SIG-M5 (cell line): ENCODE measurements around the gene SMIM35.
"Not testable (repeated sequence)": the region's sequence is repeated elsewhere in the genome, so short reads cannot be mapped to it uniquely, and the experiment has no call there.

Experiments
- DNase-seq: peaks from one replicate; lab custom pipeline; 2025; lab: John Stamatoyannopoulos, UW

Gene SMIM35

DNA sequence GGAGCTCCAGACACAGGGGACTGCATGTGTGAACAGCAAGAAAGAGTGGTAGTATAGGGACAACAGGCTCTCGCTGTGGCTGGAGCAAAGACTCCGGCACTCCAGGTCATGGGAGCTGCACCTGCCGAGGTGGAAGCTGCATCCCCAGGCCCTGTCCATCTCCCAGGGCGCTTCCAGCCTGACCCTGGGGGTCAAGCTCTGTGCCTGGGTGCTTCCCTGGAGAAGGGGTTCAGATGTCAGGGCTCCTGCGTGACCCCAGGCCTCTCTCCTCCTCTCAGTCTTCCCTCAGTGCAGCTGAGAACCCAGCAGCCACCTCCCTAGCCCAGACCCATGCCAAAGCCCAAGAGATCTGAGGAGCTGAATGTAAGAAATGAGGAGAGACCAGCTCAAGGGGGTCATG is 6.5 kb downstream of the SMIM35 start:
- no peak for DNase-seq

DNA sequence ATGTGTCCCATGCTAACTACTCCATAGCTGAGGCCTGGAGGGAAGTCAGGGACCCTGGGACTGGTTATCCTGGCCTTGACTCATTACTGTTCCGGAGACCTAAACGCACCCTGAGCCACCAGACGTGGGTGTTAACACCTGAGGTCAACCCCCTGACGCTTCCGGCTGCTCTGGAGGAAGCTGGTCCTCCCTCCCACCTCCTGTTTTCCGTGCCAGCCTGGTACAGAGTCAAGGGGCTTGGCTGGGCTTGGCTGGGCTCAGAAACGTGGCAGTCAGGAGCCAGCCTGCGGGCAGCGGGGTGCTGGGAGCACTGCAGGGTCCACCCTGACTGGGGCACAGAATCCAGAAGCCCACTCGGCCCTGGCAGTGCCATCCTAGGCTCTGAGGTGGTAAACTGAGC is 7.3 kb downstream of the SMIM35 start:
- no peak for DNase-seq

DNA sequence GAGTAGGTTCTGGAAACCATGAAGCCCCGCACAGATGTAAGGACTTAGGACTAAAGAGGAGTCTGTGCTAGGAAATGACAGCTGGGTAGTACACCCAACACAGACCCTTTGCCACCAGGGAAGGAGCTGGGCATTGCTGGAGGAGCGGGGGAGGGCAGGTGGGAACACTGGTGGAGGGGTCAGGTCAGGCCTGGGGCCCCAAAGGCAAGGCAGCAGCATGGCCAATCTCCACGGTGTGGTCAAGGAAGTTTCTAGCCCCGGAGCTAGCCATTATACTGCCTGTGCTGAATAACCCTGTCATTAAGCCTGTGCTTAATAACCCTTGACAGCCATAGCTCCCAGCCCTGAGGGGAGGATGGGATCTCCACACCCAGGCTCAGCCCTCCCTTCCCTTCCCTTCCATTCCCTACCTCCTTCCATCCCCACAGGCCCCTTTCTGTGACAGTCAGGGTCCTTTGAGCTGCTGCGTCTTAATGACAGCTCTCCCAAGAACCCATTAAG is 7.8 kb downstream of the SMIM35 start:
- DNase-seq = no peak

DNA sequence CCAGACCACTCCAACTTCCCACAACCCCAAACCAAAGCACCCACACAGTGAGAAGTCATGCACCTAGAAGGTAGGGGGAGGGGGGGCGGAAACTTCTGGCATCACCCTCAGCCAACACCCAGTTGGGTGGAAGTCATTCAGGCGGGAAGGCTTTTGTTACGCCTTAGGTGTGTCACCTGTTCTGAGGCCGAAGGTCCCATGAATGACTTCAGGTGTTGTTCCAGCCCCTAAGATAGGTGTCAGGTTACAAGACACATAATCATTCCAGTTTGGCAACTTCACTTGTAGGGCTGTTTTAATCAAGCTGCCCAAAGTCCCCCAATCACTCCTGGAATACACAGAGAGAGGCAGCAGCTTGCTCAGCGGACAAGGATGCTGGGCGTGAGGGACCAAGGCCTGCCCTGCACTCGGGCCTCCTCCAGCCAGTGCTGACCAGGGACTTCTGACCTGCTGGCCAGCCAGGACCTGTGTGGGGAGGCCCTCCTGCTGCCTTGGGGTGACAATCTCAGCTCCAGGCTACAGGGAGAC is 9.9 kb downstream of the SMIM35 start, which contains the start of gene TMPRSS4:
Gene TMPRSS4, plus strand, starts transcription at position 325 of the 528 bp plus-strand sequence. CDS start 225 bp downstream, outside the sequence.
- no peak for DNase-seq

DNA sequence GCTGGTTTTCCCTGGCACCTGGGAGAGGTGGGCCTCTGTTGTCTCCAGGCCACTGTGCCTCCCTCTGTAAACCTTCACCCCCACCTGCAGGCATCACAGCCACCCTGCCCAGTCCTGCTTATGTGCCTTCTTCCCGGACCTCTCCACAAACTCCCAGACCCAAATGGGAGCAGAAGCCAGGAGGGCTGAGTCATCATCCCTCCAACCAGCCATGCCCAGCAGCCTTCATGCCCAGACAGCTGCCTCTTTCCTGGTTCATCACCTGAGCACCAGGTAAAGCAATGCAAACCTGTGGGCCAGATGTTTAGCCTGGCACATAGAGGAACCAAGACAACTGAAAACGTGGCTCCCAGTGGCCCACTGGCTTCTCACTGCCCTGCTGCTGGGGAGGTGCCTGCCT is 12.0 kb downstream of the SMIM35 start:
- DNase-seq = no peak

DNA sequence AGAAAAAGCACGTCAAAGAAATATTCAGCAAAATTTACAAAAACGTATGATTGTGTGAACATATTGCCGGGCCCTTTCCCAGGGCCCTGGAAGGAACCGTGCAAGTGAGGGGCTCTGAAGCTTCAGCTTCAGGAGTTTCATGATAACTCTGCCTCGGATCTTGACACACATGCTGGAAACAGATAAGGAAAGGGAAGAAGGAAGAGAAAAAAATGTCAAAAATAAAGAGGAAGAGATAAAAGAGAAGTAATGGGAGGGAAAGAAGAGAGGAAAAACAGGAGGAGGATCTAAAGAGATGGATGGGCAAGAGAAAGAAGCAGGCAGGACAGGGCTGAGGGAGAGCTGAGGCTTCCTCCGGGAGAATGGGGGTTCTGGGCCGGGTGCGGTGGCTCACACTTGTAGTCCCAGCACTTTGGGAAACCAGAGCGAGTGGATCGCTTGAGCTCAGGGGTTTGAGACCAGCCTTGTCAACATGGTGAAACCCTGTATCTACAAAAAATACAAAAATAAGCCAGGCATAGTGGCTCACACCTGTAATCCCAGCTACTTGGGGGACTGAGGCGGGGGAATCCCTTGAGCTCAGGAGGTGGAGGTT is 12.6 kb downstream of the SMIM35 start:
- DNase-seq = no peak

DNA sequence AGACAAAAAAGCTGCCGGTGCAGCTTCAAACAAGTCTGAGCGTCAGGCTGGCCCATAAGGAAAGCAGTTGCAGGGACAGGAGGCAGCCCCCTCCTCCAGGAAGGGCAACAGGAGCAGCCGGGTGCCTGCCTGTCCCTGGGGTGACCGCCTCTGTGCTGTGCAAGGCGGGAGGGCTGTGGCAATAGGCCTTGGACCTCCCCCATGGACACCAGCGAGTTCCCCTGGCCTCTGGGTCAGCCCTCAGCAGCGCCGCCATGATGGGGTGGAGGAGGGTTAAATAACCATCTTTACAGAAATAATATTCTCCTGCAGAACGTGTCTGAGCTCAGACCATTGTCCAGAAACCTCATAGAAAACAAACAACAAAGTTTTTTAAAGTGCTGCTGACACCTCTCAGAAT is 13.2 kb downstream of the SMIM35 start:
- no peak for DNase-seq

DNA sequence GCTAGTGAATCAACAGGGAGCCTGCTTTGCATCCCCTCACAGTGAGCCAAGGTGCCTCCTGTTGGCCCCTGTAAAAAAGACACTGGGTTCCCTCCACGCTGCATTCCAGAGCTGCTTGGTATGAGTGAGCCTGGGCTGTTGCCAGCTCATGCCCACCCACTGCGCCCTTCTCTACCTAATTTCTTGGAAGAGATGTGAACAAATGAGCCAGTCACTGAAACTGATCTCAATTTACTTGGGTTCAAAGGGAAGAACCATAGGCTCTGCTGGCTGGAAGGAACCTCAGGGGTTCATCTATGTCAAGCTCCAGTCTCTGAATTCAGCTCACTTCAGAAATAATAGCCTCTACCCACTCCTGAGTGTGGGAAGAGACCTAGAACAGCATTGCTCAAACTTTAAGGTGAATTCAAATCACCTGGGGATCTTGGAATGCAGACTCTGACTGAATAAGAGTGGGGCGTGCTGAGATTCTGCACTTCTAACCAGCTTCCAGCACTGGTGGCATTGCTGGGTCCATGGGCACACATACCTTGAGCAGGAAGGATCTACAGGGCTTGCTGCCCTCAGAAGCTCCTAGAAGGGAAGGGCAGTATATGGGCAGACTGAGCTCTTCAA is 15.2 kb downstream of the SMIM35 start:
- DNase-seq = no peak

DNA sequence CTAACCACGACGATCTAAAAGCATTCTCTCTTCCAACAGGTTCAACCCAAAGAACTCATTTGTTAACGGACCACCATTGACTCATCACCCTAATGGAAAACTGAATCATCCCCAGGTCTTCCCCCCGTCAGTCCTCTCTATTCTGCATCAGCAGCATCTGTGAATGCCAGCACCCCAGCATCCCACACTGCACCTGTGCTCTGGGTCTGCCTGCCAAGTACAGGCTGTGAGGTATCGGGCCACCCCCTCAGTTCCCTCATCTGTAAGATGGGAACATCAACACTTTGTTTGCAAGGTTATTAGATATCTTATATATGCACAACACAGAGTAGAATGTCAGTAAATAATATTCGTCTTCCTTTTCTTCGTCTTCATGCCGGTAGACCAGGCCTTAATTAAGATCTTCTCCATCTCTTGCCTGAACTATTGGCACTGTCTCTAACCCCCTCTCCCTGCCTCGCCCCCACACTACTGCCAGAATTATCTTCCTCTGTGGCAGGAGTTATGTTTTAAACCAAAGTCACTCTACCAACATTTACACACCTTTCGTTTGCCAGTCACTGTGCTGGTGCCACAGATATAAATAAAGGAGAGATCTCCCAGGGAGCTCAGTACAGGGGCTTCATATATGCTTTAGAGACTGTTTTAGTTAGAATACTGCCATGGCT is 17.7 kb downstream of the SMIM35 start:
- no peak for DNase-seq

DNA sequence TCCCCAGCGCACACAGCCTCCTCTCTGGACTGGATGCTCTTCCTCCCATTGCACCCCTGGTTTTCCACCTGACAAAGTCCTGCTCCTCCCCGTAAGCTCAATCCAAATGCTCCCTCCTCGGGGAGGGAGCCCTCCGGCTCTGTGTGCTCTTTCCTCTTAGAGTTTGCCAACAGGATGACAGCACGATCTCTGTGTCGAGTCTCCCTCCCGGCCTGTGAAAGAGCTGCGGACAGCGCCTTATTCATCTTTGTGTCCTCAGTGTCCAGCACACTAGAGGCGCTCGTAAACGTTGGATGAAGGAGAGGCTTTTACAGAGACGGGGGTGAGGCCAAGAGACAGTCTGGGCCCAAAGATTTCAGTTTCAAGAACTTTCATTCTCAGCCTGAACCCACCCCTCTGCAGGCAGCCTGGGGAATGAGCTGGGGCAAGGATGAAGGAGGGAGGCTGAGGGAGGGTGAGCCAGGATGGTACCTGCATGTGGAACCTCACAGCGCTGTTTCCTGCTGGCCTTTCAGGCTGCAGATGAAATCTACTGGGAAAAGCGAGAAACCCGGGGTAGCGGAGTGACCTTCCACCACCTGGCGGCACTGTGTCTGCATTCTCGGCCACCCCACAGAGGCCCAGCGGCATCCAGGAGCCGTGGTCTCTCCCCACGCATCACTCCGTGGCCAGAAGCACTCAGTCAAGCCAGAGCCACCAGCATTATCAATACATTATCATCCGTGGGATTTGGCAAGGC is 18.4 kb downstream of the SMIM35 start:
- no peak for DNase-seq

DNA sequence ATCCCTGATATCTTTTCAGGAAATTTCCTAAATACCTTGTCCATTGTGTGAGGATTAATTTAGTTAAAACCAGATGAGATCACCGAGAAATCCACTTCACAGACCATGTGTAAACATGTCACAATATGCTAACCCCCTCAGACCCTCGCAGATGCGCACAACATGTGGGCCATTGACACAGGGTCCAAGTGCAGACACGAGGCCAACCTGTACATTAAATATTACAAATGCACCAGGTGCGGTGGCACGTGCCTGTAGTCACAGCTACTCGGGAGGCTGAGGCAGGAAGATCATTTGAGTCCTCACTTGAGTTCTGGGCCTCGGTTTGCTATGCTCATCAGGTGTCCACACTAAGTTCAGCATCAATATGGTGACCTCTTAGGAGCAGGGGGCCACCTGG is 19.8 kb downstream of the SMIM35 start:
- DNase-seq = no peak

DNA sequence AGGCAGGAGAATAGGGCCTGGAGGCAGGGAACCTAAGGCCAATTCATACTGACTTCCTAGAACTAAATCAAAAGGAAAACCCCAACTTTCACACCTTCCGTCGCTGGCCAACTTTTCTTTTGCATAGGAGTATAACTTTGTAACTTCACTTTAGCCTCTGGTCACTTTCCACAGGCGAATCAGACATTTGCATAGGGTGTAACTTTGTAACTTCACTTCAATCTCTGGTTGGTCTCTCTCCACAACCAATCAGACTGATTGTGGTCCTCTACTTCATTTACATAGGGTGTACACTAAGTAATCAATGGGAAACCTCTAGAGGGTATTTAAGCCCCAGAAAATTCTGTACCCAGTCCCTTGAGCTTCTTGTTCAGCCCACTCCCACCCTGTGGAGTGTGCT is 21.4 kb downstream of the SMIM35 start:
- no peak for DNase-seq

DNA sequence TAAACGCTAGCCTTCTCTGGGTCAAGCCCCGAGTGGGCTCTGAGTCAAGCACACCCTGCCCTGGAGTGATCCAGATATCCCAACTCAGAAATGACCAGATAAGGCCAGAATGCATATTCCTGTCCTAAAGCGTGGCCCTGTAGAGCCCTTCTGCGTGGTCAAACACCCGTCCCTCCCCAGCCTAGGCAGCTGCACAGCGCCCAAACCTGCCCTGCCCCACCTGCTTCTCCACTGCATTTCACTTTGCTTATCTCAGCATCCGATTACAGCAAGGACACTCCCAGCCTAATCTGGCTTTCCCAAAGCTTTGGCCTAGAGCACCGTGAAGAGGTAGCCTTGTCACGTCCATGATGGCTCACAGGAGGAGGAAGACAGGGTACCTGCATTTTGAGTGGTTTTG is 21.8 kb downstream of the SMIM35 start:
- DNase-seq = no peak

DNA sequence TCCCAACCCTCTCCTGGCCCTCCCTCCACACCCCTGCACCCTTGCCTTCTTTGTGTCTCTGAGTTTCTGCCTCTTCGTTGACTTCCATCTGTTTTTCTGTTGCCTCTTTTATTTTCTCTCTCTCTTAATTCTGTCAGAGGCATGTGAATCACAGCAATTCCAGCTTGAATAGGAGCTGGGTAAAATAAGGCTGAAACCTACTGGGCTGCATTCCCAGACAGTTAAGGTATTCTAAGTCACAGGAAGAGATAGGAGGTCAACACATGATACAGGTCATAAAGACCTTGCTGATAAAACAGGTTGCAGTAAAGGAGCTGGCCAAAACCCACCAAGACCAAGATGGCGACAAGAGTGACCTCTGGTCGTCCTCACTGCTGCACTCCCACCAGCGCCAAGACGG is 24.1 kb downstream of the SMIM35 start:
- DNase-seq = not testable (repeated sequence)

DNA sequence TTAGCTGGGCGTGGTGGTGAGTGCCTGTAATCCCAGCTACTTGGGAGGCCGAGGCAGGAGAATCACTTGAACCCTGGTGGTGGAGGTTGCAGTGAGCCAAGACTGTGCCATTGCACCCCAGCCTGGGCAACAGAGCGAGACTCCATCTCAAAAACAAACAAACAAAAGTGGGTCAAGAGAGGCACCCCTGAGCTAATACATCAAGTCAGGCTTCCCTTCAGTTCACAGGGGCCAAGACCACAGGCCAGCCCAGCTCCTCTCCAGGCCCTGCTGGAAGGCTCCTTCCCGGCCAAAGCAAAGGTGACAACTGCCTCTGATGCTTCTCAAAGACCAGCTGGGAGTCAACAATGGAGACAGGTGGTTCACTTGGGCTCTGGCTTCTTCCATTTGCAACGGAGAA is 24.6 kb downstream of the SMIM35 start:
- DNase-seq = not testable (repeated sequence)

DNA sequence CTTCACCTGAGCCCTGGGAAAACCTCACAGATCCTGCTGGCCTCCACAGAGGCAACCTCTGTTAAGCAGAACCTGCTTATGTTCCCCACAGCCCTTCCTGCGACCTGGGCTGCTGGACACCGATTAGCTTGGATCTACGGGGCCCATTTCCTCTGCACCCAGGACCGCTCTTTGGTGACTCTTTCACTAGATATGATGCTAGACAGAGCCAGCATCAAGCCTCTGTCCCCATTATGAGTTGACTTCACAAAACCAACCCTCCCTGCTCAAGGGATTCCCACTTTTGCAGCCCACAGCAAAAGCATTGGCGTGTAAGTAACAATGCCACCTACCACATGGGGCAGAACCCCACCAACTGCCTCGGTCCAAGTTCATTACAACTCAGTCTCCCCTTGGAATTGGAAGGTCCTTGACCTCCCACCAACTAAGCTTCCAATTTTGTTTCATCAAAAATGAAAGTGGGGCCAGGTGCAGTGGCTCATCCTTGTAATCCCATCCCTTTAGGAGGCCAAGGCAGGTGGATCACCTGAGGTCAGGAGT is 25.1 kb downstream of the SMIM35 start:
- no peak for DNase-seq

DNA sequence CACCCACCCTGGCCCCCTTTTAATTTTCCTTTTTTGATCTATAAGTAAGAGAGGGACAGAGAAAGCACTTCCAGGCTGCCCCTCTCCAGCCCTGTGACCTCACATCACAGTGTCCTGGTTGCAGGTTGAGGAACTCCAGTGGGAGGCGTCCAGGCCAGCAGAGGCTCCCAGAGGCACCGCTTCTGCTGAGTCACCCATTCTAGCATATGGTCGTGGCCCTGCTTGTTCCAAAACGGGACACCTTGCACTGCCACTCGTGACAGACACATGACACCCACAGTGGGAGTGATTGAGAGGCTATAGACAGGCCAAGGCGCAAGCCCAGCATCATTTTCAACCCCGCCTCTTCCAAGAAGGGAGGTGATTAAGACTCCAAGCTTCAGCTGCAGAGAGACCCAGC is 25.9 kb downstream of the SMIM35 start:
- no peak for DNase-seq

DNA sequence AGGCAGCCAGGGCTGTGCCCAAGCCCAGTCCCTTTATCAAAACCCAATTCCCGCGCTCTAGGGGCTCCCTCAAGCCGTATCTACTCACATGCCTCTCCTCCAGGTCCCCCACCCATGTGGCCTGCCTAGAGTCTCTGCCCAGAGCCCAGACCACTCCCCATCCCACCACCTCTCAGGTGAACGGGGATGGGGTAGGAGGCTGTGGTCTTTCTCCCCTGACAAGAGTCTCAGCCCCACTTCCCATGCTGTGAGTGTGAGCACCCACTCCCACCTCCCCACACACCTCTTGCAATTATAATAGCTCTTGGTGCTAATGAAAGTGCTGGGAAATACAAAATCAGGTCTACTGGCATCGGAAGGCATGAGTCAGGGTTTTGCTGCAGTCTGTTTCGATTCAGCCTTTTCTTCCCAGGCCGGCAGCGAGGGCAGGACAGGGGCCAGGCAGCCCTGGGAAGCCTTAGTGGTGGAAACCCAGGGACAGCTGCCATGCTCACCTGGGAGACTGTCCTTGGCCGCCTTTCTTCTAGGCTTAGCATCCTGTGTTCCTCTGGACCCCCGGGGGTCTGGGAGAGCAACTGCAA is 26.6 kb downstream of the SMIM35 start:
- no peak for DNase-seq

DNA sequence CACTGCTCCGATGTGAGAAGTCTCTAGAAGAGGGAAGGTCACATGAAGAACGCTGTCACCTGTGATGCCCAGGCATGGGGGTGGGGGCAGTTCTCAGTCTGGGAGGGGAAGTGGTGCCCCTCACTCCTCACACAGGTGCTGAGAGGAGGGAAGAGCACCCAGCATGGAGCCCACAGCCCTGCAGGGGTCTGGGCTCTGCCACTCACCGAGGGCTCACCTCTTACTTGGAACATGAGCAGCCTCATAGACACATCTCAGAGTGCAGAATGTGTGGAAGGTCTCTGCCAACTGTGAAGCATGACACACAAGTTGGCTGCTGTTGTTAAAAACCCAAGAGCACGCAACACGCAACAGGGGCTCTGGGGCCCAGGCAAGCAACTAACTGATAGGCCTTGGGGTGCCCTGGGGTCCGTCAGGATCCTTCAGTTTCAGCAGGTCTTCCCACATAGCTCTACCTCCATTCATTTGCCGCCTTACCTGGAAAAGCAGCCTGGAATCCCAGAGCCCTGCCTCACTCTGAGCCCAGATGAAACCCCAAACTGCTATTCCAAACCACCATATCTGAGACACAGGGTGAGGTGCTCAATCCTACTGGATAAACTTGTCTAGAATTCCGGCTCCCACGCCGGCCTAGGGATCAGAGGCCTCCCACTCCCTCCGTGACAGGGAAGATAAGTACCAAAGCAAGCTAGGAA is 27.4 kb downstream of the SMIM35 start:
- DNase-seq = no peak

DNA sequence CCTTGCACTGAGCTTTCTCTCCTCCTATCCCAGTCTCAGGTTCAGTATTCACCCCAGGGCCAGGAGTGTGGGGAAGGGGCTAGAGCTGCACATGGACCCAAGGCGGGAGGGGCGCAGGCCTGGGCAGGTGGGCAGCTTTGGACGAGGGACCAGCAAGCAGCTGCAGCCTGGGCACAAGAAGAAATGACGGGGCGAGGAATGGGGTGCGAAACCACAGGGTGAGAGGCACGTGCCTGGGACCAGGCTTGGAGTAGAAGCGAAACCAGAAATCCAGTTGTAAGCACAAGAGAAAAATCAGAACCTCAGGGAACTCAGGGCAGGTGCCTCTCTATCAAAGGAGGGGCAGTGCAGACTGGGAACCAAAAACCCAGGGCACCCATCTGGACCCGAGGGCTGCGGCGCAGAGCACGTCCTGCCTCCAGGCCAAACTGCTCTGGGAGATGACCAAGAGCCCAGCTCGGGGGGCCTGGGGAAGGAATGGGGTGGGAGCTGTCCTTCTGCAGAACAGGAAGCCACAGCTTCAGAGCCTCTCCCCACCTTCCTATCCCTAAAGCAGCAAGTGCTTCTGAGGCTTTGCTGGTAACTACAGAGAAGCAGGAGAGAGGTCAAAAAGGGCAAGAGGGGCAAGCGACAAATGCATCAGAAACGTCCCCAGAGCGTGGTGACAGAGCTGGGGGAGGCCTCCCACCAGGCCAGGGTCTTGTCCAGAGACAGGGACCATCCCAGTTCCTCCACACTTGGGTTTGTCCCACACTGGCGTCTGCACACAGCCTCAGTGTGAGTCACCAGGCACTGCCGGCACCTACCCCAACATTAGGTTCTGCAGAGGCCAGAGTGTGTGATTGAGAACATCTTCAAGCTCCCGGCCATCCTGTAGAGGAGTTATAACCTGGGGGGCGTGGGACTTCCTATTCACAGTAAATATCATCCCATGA is 28.2 kb downstream of the SMIM35 start:
- no peak for DNase-seq
